RKO (cell line): ENCODE measurements around the gene MOXD1.
"Not testable (repeated sequence)": the region's sequence is repeated elsewhere in the genome, so short reads cannot be mapped to it uniquely, and the experiment has no call there.

Experiments
- DNase-seq: peaks from one replicate; pipeline ENCODE4 v3.0.0-alpha.2; 2016; ENCODE audit warnings: low spot score

Gene MOXD1

DNA sequence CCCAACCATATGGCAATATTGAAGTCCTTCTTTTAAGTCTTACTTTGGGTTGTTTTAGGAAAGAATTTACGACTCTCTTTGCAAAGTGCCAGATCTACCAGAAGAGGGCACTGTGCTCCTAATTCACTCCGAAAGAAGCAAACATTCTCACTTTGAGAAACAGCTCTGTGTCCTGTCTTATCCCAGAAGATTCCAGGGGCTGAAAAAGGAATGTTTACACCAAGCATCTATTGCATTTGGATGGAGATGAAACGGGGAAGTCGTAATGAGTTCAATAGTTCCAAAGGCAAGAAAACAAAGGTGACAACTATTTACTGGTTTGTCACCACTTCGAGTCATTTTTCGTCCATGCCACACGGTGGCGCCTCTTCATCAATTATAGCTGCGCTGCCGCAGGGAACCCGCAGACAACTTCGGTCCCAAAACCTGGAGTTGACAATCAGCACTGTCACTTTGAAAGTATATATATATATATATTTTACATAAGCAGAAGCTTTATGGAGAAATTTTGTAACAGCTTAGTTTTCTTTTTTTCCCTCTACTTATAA is 121.6 kb downstream of the MOXD1 start:
- peak; percentile 84 for DNase-seq

DNA sequence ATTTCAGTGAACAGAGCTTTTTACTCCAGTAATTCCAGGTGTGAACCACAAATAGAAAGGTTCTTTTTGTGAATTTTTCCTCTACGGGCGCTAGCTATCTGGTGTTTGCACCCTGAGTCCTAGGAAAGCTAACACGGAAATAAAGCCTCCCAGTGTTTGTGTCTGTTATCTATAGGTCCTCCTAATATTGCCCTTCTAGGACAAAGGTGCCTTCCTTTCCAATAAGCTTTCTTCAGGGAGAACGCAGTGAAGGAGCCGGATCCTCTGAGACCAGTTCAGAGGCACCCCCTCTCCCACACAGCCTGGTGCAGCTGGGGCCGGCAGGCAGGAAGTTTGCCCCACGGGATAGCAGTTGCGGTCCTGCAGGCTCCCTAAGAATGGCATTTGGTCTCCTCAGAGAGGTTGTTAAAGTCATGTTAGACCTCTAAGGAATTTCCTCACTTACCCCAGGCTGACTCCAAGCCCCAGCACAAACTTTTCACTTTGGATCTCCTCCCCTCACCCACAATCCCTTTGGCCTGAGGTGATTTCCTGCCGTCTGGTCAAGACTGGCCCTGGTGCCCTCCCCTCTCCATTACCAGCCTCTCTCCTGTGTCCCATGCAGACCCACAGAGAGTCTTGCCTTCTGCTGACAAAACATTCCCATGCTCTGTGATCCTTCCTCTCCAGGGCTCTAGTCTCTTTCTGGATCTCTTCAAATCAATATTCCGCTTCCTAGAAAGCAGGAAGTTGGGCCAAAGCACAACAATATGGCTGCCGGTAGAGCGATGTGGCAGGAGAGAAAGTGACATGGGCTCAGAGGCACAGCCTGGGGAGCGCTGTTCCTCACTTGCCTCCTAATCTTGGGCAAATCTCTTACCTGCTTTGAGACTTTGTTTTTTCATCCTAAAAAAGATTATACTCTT is 126.0 kb downstream of the MOXD1 start:
- no peak for DNase-seq

DNA sequence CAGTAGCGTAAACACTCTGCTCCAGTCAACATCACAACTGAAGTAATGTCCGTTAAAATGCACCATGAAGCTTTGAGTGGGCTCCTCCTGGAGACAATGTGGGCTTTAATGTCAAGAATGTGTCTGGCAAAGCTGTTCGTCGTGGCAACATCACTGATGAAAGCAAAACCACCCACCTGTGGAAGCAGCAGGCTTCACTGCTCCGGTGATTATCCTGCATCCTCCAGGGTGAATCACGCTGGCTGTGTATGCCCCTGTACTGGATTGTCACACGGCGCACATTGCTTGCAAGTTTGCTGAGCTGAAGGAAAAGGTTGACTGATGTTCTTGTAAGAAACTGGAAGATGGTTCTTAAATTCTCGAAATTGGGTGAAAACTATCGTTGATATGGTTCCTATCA is 128.5 kb downstream of the MOXD1 start:
- no peak for DNase-seq

DNA sequence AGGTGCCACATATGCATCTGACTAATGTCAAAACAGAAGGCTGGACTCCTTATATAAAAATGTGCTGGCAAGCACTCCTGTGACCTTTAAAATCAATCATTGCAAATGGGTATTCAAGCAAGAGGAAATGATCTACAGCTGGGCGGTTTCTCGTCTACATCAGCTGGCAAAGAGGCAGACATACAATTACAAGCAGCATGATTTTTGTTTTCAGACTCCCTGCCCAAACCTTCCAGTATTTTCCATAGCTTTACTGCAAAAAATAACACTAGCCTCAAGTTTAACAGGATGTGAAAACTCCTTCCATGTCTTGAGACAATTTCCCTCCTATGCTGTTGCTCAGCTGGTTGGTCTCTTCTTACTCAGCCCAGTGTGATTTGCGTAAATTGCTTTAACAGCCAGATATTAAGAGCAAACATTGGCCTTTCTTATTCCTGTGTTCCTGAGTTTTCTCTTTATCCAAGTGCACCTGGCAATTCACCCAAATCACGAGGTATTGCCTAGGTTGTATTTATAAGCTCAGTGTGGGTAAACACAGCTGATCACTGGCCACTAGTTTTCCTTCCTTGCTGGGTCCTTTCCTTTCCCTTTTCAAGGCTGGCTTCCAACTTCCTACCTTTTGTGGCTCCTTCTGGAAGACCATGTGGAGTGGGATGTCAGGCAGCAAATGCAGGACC is 130.4 kb downstream of the MOXD1 start:
- no peak for DNase-seq

DNA sequence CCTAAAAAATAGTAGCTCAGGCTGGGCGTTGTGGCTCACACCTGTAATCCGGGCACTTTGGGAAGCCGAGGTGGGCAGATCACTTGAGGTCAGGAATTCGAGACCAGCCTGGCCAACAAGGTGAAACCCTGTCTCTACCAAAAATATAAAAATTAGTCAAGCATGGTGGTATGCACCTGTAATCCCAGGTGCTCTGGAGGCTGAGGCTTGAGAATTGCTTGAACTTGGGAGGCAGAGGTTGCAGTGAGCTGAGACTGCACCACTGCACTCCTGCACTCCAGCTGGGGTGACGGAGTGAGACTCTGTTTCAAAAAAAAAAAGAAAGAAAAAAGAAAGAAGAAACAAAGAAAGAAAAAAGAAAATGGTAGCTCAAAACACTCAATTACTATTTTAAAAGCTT is 132.6 kb downstream of the MOXD1 start:
- DNase-seq: not testable (repeated sequence)

DNA sequence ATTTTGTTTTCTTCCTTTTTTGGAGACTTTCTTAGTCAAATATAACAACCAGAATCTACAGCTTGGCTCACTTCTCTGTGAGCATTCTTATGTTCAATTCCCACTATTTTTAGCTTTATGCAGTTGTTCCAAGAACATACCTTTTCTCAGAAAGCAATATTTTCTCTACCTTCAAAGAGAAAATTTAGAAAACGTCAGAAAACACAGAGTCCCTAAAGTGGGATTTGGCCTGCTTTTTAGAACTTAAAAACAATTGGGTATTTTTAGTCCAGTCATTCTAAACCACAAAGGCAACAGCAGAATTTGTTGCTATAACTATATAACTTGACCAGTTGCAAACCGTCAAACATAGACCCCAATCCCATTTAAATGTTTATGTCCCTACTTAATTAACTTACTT is 133.1 kb downstream of the MOXD1 start:
- DNase-seq: no peak

DNA sequence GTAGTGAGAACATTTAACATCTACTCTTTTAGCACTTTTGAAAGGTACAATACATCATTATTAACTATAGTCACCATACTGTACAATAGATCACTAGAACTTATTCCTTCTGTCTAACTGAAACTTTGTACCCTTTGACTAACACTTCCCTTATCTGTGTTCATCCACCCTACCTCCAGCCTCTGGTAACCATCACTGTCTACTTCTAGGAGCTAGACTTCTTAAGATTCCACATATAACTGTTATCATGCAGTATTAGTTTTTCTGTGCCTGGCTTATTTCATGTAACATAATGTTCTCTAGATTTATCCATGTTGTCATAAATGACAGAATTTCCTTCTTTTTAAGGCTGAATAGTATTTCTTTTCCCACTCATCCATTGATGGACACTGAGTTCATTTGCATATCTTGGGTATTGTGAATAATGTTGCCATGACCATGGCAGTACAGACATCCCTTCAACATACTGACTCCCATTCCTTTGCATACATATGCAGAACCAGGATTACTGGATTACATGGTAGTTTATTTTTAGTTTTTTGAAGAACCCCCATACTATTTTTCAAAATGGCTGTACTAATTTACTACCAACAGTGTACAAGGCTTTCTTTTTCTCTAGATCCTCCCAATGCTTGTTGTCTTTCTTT is 135.7 kb downstream of the MOXD1 start:
- no peak for DNase-seq

DNA sequence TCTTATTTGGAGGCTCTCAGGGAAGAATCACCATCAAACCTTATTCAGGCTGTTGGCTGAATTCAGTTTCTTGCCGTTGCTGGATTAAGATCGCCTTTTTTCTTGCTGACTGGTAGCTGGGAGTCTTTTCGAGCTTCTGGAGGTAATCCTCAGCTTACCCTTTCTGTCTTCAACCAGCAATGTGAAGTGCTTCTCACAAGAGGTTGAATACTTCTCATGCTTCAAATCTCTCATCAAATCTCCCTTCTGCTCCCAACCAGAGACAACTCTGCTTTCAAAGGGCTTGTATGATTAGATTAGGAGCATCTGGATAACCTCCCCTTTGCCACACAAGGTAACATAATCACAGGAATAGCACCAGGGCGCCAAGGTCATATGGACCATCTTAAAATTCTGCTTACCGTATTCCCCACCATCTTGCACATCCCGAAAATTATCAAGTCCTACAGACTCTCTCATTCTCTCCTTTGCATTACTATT is 137.2 kb downstream of the MOXD1 start:
- DNase-seq: no peak

DNA sequence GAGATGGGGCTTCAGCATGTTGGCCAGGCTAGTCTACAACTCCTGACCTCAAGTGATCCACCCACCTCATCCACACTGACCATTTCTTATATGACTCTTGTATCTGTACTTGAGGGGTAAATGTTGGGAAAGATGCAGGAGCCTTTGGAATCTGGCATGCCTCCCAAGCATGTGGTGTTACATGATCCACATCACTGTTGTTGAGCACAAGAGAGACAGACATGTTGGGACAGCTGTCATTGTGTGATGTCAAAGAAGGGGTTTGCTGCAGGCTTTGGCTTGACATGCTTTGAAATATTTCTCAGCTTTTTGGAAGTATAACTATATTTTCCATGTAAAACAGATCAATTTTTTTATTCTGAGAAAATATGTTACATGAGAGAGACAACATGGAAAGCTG is 139.9 kb downstream of the MOXD1 start:
- DNase-seq: no peak

DNA sequence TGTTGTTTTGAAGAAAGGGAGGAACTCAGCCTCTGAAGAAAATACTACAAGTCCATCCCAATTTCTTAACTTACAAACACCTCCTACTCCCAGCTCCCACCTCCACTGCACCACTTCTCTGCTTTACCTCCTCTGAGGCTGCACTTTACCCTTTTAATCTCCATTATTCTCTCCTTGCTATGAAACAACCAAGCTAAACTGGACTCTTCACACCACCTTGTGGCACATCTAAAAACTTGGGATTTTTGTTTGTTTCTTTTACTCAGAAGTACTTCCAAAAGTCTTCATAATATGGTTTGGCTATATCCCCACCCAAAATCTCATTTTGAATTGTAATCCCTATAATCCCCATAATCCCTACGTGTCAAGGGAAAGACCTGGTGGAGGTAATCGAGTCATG is 142.2 kb downstream of the MOXD1 start:
- peak; percentile 30 for DNase-seq

DNA sequence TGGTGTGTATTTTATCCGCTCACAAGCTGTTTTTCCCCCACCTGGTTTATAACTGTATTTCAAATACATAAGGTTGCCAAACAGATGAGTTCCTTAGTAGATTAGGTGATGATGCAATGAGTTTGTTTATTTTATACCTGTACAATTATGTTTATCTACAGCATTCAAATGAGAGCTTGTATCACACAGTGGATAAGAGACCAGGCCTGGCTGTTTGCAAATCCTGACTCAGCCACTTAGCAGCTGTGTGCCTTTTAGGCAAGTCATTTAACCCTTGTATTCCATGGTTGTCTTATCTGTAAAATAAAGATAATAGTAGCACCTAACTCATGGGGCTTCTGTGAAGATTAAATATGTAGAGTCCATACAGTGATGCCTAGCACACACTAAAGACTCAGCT is 143.7 kb downstream of the MOXD1 start:
- DNase-seq: no peak

DNA sequence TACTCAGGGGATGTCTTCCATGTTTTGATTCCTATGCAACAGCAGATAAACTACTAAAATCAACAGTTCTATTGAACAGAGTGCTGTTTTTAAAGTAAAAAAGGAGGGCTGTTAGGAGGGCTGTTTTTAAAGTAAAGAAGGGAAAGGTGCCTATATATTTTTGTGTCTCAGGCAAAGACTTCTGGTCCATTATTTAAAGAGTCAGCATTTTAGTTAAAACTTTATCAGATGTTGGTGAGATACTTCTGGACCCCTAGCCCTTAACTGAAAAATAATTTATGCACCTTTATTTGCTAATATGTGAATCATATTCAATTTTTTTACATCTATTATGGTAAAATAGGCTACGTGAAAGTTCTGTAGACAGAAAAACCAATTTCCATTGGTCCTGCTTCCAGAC is 144.8 kb downstream of the MOXD1 start:
- no peak for DNase-seq

DNA sequence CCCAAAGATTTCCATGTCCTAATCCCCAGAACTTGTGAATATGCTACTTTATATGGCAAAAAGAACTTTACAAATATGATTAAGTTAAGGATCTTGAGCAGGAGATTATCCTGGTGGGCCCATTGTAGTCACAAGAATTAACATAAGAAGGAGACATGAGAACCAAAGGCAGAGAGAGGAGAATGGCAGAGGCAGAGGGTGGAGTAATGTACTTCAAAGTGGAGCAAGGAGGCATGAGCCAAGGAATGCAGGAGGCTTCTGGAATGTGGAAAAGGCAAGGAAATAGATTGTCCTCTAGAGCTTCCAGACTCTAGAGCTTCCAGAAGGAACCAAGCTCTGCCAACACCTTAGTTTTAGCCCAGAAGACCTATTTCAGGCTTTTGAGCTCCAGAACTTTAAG is 147.4 kb downstream of the MOXD1 start:
- no peak for DNase-seq

DNA sequence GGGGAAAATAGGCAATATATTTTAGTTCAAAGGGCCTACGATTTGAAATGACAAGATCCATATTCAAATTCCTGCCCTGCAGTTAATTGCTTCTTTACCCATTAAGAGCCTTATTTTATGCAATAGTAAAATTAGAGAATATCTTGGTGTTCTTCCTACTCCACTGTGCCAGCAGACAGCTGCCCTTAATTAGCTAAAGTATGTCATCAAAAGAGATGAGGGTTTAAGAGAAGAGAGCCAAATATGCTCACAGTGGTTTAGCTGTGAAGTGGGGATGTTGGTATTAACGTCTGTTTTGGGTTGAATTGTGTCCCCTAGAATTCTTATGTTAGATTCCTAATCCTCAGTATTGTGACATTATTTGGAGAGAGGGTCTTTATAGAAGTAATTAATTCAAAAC is 148.1 kb downstream of the MOXD1 start:
- DNase-seq: no peak

DNA sequence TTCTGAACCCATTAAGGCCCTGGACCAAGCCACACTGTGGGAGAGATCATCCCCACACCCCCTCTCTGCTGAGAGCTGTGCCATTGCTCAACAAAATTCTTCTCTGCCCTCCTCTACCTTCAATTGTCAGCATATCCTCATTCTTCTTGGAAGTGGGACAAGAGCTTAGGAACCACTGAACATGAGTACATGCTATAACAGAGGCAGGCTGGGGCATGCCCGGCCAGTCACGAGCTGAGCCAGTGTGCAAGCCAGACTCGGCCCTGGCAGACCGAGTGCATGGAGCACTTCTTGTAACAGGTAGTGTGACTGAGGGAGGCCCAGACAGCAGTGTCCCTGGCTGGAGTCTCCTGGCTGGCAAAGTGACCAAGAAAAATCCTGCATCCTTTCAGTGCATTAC is 149.2 kb downstream of the MOXD1 start:
- no peak for DNase-seq

DNA sequence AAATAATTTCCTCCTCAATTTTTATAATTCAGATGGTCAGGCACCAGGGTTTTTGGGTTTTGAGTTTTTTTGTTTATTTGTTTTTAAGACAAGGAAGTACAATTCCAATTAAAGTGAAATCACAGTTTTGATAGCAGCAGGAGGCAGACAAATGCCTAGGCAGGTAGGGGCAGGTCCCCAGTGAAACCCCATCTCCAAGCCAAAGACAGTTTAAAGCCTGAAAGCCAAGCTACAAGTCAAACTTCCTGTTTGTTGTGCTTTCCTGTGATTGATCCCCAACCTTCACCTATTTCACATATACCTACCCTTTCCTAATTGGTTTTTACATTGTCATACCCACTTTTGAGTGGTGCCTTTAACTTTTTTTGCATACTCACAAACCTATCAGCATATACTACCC is 149.6 kb downstream of the MOXD1 start:
- DNase-seq: no peak

DNA sequence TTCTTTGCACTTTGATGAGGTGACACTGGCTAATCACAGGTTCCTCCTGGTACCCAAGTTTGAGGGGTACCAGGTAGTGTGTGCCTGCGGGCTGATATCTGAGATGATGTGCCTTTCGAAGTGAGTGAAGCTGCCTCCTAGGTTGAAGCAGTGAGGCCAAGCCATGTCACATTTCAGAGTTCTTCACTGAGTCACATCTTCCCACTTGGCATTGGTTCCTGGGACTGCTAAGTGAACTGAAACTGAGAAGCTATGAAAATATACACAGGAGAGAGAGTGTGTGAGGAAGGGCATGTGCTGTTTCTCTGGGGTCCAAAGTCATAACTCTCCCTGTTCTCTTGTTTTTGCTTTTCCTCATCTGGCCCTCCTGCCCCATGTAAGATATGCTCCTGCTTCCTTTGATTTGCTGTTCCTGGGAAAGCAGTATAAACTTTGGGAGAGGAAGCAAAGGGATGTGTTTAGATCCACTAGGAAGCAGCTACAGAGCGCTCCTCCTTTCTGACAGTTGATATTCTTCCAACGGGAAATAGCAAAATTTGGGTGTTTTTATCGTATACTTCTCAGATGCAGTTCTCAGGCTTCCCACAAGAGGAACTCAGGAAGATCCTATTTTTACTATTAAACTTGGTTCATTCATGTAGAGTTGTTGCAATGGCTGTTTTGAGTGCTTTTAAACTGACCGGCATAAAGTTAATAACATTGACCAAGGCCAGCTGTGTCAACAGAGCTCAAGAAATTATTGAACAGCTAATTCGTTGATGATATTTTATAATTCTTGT is 153.7 kb downstream of the MOXD1 start:
- DNase-seq: no peak

DNA sequence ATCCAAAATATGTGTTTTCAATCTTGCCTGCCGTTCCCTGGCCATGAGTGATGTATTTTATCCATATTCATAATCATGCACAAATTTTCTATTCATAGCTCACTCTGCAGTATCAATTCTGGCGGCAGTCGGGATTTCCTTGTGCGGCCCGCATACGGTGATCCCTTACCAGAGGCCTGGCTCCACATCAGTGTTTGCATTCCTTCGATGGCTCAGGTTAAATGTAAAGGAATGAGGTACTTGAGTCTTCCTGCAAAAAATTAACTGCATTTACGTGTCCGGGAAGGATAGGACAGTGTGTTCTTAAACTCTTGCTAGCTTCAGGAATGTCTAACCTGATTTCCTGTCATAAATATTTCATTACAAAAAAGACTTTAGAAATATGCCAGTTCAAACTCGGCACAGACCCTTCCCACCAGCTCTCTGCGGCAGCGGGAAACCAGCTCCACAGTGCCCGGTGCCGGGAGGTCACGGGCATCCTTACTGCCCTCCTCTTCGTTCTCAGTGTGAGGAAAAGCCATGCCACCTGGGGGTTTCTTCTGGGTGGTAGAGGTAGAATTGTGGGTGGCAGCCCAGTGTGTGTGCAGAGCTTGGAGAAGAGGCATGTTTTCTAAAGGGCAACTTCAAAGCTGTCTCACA is 154.5 kb downstream of the MOXD1 start:
- no peak for DNase-seq

DNA sequence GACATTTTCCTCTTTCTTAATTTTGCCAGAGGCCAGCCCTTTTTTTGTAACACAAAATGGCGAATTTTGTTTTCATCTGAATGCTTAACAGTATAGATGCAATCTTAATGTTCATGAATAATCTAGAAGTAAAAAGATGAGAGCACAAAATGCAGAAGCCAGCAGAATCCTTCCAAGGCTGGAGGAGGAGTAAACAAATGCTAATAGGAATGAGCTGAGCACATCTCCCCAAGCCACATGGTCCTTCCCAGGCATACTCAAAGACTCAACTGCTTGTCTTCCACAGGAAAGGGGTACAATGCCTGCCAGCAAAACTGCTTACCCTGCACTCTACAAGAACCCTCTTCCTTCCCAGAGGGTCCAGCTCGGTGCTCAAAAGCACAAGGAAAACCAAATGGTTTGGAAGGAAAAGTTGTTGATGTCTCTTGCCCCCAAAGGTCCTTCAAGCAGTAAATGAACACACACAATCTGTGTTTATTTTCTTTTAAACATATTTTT is 155.1 kb downstream of the MOXD1 start:
- no peak for DNase-seq
